Measurements from ENCODE around the gene DDX51. TPM values are rescaled to one million over a fixed set of nuclear protein-coding genes. Genes with fewer than 3 reads are reported as not detected.

Gene DDX51
- total and polyA plus RNA-seq, 5 donors from 2014 or later, result 4.8 to 41.2 (median 6.8) TPM

DNA sequence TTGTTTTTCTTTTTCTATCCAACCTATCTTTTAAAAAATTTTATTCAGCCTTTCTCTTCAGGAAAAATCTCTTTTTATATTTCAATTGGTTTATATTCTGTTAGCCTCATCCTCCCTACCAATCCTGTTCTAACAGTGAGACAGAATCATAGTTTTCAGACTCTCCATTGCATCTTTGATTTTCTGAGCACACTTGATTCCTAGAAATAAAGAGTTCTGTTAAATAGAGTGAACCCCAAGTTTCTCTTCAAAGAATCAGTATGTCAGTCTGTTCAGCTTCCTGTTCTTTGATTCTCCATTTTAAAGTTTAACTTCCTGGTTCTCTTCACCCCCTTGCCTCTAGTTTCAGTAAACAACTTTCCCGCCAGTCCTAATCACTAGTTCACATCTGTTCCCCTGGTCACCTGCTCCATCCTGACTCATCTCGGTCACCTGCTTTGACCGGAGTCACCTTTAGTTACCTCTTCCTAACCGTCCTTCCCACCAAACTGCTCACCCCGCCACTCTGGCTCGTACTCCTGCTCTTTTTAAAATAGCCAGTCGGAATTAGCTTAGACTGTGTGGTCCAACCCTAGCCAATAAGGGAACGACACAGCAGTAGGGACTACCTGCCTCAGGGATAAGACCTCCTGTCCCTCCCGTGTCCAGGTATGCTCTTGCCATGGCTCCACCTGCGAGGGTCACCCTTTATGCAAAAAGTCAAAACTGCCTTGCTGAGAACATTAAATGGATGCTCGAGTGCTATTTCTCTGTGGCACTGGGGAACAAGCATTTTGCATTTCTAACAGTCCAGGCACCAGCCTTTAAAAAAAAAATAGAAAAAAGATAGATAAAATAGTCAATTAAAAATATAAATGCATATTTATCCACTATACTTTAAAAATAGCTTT, 48.4 kb downstream of the DDX51 start:
- peak overlapping the region in 2 of 4 donors; percentile 40 to 74 for H3K4me3 Mint-ChIP-seq
- no peaks in the 10 kb centered on the region for H3K4me1 ChIP-seq (ENCODE audit: control insufficient read depth, insufficient read depth, low read length, poor library complexity, severe bottlenecking)
- no peaks in the 10 kb centered on the region for H3K27me3 Mint-ChIP-seq
- DNase-seq (peak in 1 of 3 donors; percentile 55), ATAC-seq (ENCODE audit: low read depth in 2 of 2) (peak; percentile 65 to 79)
- peaks cover 3% of the 10 kb centered on the region for H3K36me3 ChIP-seq (ENCODE audit: control insufficient read depth, insufficient read depth, low read length)
- H3K4me1 Mint-ChIP-seq, result peaks cover 11 to 29% (median 14%) of the 10 kb centered on the region in 4 donors
- H3K27me3 ChIP-seq (ENCODE audit: control insufficient read depth, insufficient read depth, low read length), result no peaks in the 10 kb centered on the region
- H3K27ac Mint-ChIP-seq, result peak overlapping the region; percentile 83 to 99 (median 98)
- peak overlapping the region; percentile 18 for H3K4me3 ChIP-seq (ENCODE audit: low read depth, low read length)
- peak overlapping the region; percentile 3 for H3K27ac ChIP-seq (ENCODE audit: insufficient read depth, low read length, poor library complexity, severe bottlenecking)
- H3K9me3 ChIP-seq (ENCODE audit: control insufficient read depth in 2 of 2, low read length in 2 of 2), result peaks cover 0 to 3% of the 10 kb centered on the region in 2 experiments
- peaks cover 27% of the 10 kb centered on the region for H3K36me3 Mint-ChIP-seq
- H3K9me3 Mint-ChIP-seq, result peaks cover 0 to 12% (median 6%) of the 10 kb centered on the region in 7 donors

- no peaks in the 10 kb centered on the region for H3K36me3 ChIP-seq (ENCODE audit: control insufficient read depth, insufficient read depth, low read length)
- Mint-ChIP-seq H3K4me3 (no peak overlapping the region), H3K4me1 (peaks cover 15 to 37% (median 19%) of the 10 kb centered on the region in 4 donors), H3K36me3 (peaks cover 36% of the 10 kb centered on the region), H3K27ac (peak overlapping the region in 2 of 3 donors; percentile 36 to 99), H3K9me3 (peaks cover 0 to 12% (median 6%) of the 10 kb centered on the region in 7 donors), H3K27me3 (no peaks in the 10 kb centered on the region)
- H3K27ac ChIP-seq (ENCODE audit: insufficient read depth, low read length, poor library complexity, severe bottlenecking), result no peak overlapping the region
- DNase-seq, result no peak
- peaks cover 0 to 3% of the 10 kb centered on the region in 2 experiments for H3K9me3 ChIP-seq (ENCODE audit: control insufficient read depth in 2 of 2, low read length in 2 of 2)
- H3K27me3 ChIP-seq (ENCODE audit: control insufficient read depth, insufficient read depth, low read length), result no peaks in the 10 kb centered on the region
- H3K4me1 ChIP-seq (ENCODE audit: control insufficient read depth, insufficient read depth, low read length, poor library complexity, severe bottlenecking), result no peaks in the 10 kb centered on the region
- H3K4me3 ChIP-seq (ENCODE audit: low read depth, low read length), result no peak overlapping the region
- no peak for ATAC-seq (ENCODE audit: low read depth in 2 of 2)
These were observed 49.7 kb downstream of the DDX51 start for GRCh38 chr12:132094269-132094891.

- H3K27me3 Mint-ChIP-seq, result no peaks in the 10 kb centered on the region
These were observed 54.7 kb downstream of the DDX51 start for GRCh38 chr12:132089407-132089910.

More at GRCh38 chr12:132089407-132089910, 54.7 kb downstream of the DDX51 start:
- no peak overlapping the region for H3K27ac Mint-ChIP-seq
- Histone ChIP-seq H3K27ac (ENCODE audit: insufficient read depth, low read length, poor library complexity, severe bottlenecking) (no peak overlapping the region), H3K36me3 (ENCODE audit: control insufficient read depth, insufficient read depth, low read length) (no peaks in the 10 kb centered on the region), H3K4me3 (ENCODE audit: low read depth, low read length) (no peak overlapping the region), H3K4me1 (ENCODE audit: control insufficient read depth, insufficient read depth, low read length, poor library complexity, severe bottlenecking) (peaks cover 20% of the 10 kb centered on the region), H3K9me3 (ENCODE audit: control insufficient read depth in 2 of 2, low read length in 2 of 2) (no peaks in the 10 kb centered on the region), H3K27me3 (ENCODE audit: control insufficient read depth, insufficient read depth, low read length) (no peaks in the 10 kb centered on the region)
- DNase-seq (no peak), ATAC-seq (ENCODE audit: low read depth in 2 of 2) (no peak)
- H3K9me3 Mint-ChIP-seq, result peaks cover 0 to 3% (median 0%) of the 10 kb centered on the region in 7 donors
- peaks cover 14% of the 10 kb centered on the region for H3K36me3 Mint-ChIP-seq
- peak overlapping the region in 1 of 4 donors; percentile 79 for H3K4me3 Mint-ChIP-seq
- peaks cover 17 to 39% (median 28%) of the 10 kb centered on the region in 4 donors for H3K4me1 Mint-ChIP-seq

Other genes starting within 250 kb of the DDX51 start
- 90.0 TPM for gene ULK1, start 249.7 kb downstream of the DDX51 start, total RNA-seq
- gene ULK1, start 249.7 kb downstream of the DDX51 start, polyA plus RNA-seq, result under 1 TPM; 0.20 to 0.48 (median 0.46) TPM
- gene PUS1, start 215.0 kb downstream of the DDX51 start, total RNA-seq, result 26.0 TPM
- gene PUS1, start 215.0 kb downstream of the DDX51 start, polyA plus RNA-seq, result 10 to 100 TPM; 14.0 to 18.6 (median 17.3) TPM
- 77.9 TPM for gene EP400, start 194.4 kb downstream of the DDX51 start, total RNA-seq
- gene EP400, start 194.4 kb downstream of the DDX51 start, polyA plus RNA-seq, result 1 to 10 TPM; 1.2 to 2.1 (median 1.6) TPM
- 17.0 TPM for gene NOC4L, start 138 bp upstream of the DDX51 start, total RNA-seq
- gene NOC4L, start 138 bp upstream of the DDX51 start, polyA plus RNA-seq, result 10 to 100 TPM; 18.9 to 26.9 (median 22.2) TPM
- 0.69 TPM for gene GALNT9, start 185.3 kb upstream of the DDX51 start, total RNA-seq
- under 1 TPM in 2 of 4 donors, not detected in 2; 0.37 to 0.64 TPM for gene GALNT9, start 185.3 kb upstream of the DDX51 start, polyA plus RNA-seq